Glutamatergic neuron (in vitro differentiated cells): ENCODE measurements around the gene LDLRAD3. TPM values are rescaled to one million over a fixed set of nuclear protein-coding genes. Genes with fewer than 3 reads are reported as not detected.

Experiments
- DNase-seq: peaks from one replicate; pipeline ENCODE4 v3.0.0; 2022
- H3K27ac Mint-ChIP-seq: one replicate; pipeline ENCODE4 v1.8.0; 2020; ENCODE audit warnings: mild to moderate bottlenecking, mixed read lengths, inconsistent platforms; ENCODE audit not compliant: unreplicated experiment
- H3K27me3 Mint-ChIP-seq: one replicate; pipeline ENCODE4 v1.8.0; 2020; ENCODE audit warnings: mild to moderate bottlenecking, moderate library complexity, mixed read lengths, inconsistent platforms; ENCODE audit not compliant: unreplicated experiment
- H3K36me3 Mint-ChIP-seq: one replicate; pipeline ENCODE4 v1.8.0; 2020; ENCODE audit warnings: mild to moderate bottlenecking, mixed read lengths, inconsistent platforms; ENCODE audit not compliant: unreplicated experiment
- H3K4me1 Mint-ChIP-seq: one replicate; pipeline ENCODE4 v1.8.0; 2020; ENCODE audit warnings: mild to moderate bottlenecking, low read depth, mixed read lengths, inconsistent platforms; ENCODE audit not compliant: unreplicated experiment
- H3K4me3 Mint-ChIP-seq: one replicate; pipeline ENCODE4 v1.8.0; 2020; ENCODE audit warnings: mild to moderate bottlenecking, mixed read lengths, inconsistent platforms; ENCODE audit not compliant: unreplicated experiment
- H3K9me3 Mint-ChIP-seq: one replicate; pipeline ENCODE4 v1.8.0; 2020; ENCODE audit warnings: mild to moderate bottlenecking, moderate library complexity, mixed read lengths, inconsistent platforms; ENCODE audit not compliant: unreplicated experiment
- CTCF ChIP-seq: fragments of 200-600 bp; sonication (generic); IDR thresholded peaks from one replicate; pipeline ENCODE4 v1.5.0; 2021; ENCODE audit not compliant: partially characterized antibody, unreplicated experiment
- total RNA-seq: library from RNA; stranded (reverse); fragmentation: NEBNext Ultra II Directional; extraction: Animal tissue kit (Norgen Biotek cat#: 25700); gene quantifications from one replicate; pipeline ENCODE4 v1.2.1, GENCODE V29; 2021; ENCODE audit not compliant: unreplicated experiment

The LDLRAD3 gene
- total RNA-seq, 1 donor from 2014 or later, result 59.9 TPM

GRCh38 chr11:35917676-35918075 is 26.2 kb upstream of the LDLRAD3 start:
- Mint-ChIP-seq H3K36me3 (no peaks in the 10 kb centered on the region), H3K9me3 (no peaks in the 10 kb centered on the region), H3K27me3 (no peaks in the 10 kb centered on the region), H3K27ac (no peak overlapping the region), H3K4me1 (no peaks in the 10 kb centered on the region), H3K4me3 (no peak overlapping the region)
- no peak for TF ChIP-seq CTCF
- DNase-seq, result no peak

- Mint-ChIP-seq H3K4me3 (no peak overlapping the region), H3K9me3 (no peaks in the 10 kb centered on the region), H3K36me3 (no peaks in the 10 kb centered on the region), H3K27me3 (no peaks in the 10 kb centered on the region), H3K27ac (no peak overlapping the region), H3K4me1 (no peaks in the 10 kb centered on the region)
- no peak for TF ChIP-seq CTCF
- no peak for DNase-seq
These were observed 25.1 kb upstream of the LDLRAD3 start for GRCh38 chr11:35918716-35919115.

DNA sequence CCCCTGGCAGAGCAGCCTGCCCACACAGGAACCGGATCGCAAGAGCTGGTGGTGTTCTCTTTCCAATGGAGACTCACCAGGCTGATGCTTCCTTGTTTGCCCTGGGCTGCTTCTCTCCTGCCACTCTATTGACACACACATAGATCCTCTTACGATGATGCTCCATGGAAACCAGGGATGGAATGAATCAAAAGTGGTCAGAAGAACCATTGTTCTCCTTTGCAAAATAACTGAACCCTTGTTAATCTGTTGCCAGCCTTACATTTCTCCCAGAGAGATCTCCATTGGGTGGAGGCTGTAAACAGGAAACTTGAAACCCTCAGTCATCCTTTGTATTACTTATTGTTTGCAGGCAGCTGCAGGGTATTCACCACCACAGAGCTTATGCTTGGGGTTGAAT is 24.6 kb upstream of the LDLRAD3 start:
- Mint-ChIP-seq H3K4me1 (no peaks in the 10 kb centered on the region), H3K9me3 (no peaks in the 10 kb centered on the region), H3K27me3 (no peaks in the 10 kb centered on the region), H3K4me3 (no peak overlapping the region), H3K36me3 (no peaks in the 10 kb centered on the region), H3K27ac (no peak overlapping the region)
- no peak for DNase-seq
- TF ChIP-seq CTCF, result no peak

DNA sequence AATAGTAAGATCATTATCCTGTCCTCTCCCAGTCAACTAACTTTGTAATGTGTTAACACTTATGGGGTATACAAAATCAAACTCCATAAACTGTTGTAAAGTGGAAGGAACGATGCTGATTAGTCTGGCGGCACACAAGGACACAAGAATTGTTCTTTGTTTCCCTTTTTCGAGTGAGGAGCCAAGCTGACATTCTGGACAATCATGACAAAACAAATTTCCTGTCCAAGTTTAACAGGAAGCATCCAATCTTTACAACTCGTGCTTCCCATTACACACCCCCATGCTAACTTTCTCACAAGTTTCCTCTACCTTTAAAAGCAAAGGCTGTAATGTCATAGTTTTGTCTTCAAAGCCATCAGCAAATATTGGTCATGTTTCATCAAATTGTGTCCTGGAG is 20.4 kb upstream of the LDLRAD3 start:
- Mint-ChIP-seq H3K36me3 (no peaks in the 10 kb centered on the region), H3K27me3 (no peaks in the 10 kb centered on the region), H3K4me1 (peaks cover 2% of the 10 kb centered on the region), H3K9me3 (peaks cover 4% of the 10 kb centered on the region), H3K4me3 (no peak overlapping the region), H3K27ac (no peak overlapping the region)
- no peak for DNase-seq
- no peak for TF ChIP-seq CTCF

DNA sequence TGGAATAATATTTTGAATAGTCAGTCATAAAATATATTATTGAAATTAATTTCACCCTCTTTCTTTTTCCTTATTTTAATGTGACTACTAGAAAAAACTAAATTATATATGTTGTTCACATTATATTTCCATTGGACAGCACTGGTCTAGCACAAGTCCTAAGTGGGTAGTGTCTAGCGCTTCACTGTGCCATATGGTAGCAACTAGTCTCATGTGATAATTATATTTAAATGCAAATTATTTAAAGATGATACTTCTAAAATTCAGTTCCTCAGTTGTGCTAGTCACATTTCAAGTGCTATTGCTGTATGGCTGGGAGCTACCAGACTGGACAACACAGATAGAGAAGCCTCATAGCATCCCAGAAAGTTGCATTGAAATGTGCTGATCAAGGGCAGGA is 19.1 kb upstream of the LDLRAD3 start:
- peaks cover 4% of the 10 kb centered on the region for H3K9me3 Mint-ChIP-seq
- H3K36me3 Mint-ChIP-seq, result no peaks in the 10 kb centered on the region
- DNase-seq, result no peak
- H3K27ac Mint-ChIP-seq, result no peak overlapping the region
- no peak overlapping the region for H3K4me3 Mint-ChIP-seq
- H3K4me1 Mint-ChIP-seq, result peaks cover 2% of the 10 kb centered on the region
- no peak for TF ChIP-seq CTCF
- H3K27me3 Mint-ChIP-seq, result no peaks in the 10 kb centered on the region
